Mucosa of descending colon (tissue), 3 donors: Measurements from ENCODE around the gene ARSG. TPM values are rescaled to one million over a fixed set of nuclear protein-coding genes. Genes with fewer than 3 reads are reported as not detected.

Experiments used
- ATAC-seq: fragments of 200-7000 bp; cut with Tn5 transposase; one replicate; pipeline ENCODE4 v1.9.1; 2020; ENCODE audit warnings: mild to moderate bottlenecking, moderate library complexity
- DNase-seq, 3 donors: peaks; one replicate each; pipeline ENCODE4 v3.0.0-alpha.2; 2020
- H3K36me3 ChIP-seq: fragments of 200-600 bp; one replicate; pipeline ENCODE4 v1.8.0; 2021; ENCODE audit warnings: low read depth, mild to moderate bottlenecking
- H3K4me1 ChIP-seq: fragments of 200-600 bp; one replicate; pipeline ENCODE4 v1.8.0; 2021; ENCODE audit warnings: low read depth, mild to moderate bottlenecking
- H3K4me3 ChIP-seq: fragments of 200-600 bp; one replicate; pipeline ENCODE4 v1.8.0; 2021; ENCODE audit warnings: mild to moderate bottlenecking
- H3K9me3 ChIP-seq: fragments of 200-600 bp; one replicate; pipeline ENCODE4 v1.8.0; 2021; ENCODE audit warnings: mild to moderate bottlenecking
- intact Hi-C, 2 donors: fragments of 100-400 bp; cut with DNase I in 1 of 2; cut with micrococcal nuclease in 1 of 2; formaldehyde crosslinking; loops; one replicate each; pipeline versions ENCODE4 v1.11.0 to v1.11.1; 2022; cut with DNase I, micrococcal nuclease
- total RNA-seq, 3 donors: library from RNA; stranded (reverse); fragmentation: NEBNext Ultra II Directional in 2 of 3; extraction: Animal tissue kit (Norgen Biotek cat#: 25700) in 2 of 3; gene quantifications; one replicate each; pipeline versions ENCODE4 v1.2.1 to v1.2.4, GENCODE V29; 2021 to 2023
- TF ChIP-seq, protein P1 (sequence below): fragments of 200-600 bp; IDR thresholded peaks from one replicate; pipeline ENCODE4 v1.8.0; 2022; ENCODE audit warnings: antibody characterized with exemption, mild to moderate bottlenecking
- donor health status: DM: no; HTN: no; CAD: no; lungs with moderate emphysema.
- donor health status: DM: no; HTN: no; CAD: no.
- donor health status: DM: no; HTN: yes; CAD: no.

ARSG gene
- total RNA-seq, 3 donors from 2014 or later: 1.7 to 3.1 (median 2.1) TPM

DNA sequence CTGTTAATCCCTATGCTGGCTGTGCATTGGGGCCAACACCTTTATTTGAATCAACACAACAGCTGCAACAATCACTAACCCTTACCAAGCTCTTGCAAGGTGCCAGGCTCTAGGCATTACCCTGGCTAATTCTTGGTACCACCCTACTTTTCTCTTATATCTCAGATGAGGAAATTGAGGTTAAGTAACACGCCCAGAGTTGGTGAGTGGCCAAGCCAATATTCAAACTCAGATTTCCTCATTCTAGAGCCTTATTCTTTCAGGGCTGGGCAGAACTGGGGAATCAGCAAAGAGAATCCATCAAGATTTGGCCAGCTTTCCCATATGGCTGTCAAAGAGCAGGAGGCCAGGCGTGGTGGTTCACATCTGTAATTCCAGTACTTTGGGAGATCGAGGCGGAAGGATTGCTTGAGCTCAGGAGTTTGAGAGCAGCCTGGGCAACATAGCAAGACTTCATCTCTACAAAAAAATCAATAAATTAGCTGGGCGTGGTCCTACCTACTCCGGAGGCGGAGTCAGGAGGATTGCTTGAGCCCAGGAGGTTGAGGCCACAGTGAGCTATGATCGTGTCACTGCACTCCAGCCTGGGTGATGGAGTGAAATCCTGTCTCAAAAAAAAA lies 23.7 kb downstream of the ARSG start:
- Histone ChIP-seq H3K36me3 (no peaks in the 10 kb centered on the region), H3K4me1 (no peaks in the 10 kb centered on the region), H3K4me3 (no peak overlapping the region), H3K9me3 (no peaks in the 10 kb centered on the region)
- intact Hi-C loops: no loop called here
- DNase-seq (peak in 1 of 3 donors; percentile 49), ATAC-seq (peak; percentile 57)
- TF ChIP-seq, protein P1, sequence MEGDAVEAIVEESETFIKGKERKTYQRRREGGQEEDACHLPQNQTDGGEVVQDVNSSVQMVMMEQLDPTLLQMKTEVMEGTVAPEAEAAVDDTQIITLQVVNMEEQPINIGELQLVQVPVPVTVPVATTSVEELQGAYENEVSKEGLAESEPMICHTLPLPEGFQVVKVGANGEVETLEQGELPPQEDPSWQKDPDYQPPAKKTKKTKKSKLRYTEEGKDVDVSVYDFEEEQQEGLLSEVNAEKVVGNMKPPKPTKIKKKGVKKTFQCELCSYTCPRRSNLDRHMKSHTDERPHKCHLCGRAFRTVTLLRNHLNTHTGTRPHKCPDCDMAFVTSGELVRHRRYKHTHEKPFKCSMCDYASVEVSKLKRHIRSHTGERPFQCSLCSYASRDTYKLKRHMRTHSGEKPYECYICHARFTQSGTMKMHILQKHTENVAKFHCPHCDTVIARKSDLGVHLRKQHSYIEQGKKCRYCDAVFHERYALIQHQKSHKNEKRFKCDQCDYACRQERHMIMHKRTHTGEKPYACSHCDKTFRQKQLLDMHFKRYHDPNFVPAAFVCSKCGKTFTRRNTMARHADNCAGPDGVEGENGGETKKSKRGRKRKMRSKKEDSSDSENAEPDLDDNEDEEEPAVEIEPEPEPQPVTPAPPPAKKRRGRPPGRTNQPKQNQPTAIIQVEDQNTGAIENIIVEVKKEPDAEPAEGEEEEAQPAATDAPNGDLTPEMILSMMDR: no peak

DNA sequence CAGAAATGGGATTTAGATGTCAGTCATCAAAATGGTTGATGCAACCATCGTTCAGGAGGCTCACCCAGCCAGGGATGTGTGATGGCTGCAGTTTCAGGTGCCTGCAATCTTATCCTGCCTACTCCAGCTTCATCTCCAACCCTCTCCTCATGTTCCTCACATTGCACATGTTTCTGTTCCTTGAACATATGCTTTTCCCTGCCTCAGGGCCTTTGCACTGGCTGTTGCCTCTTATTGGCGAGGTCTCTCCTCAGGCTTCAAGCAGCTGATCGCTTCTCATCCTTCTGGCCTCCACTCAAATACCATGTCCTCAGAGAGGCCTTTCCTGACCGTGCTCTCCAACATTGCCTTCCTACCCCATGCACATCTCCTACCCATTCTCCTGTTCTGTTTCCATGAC lies 24.6 kb downstream of the ARSG start:
- no peaks in the 10 kb centered on the region for H3K4me1 ChIP-seq
- no peaks in the 10 kb centered on the region for H3K36me3 ChIP-seq
- no peaks in the 10 kb centered on the region for H3K9me3 ChIP-seq
- H3K4me3 ChIP-seq: no peak overlapping the region
- DNase-seq (no peak), ATAC-seq (no peak)
- TF ChIP-seq, protein P1: no peak
- intact Hi-C loops: no loop called here

DNA sequence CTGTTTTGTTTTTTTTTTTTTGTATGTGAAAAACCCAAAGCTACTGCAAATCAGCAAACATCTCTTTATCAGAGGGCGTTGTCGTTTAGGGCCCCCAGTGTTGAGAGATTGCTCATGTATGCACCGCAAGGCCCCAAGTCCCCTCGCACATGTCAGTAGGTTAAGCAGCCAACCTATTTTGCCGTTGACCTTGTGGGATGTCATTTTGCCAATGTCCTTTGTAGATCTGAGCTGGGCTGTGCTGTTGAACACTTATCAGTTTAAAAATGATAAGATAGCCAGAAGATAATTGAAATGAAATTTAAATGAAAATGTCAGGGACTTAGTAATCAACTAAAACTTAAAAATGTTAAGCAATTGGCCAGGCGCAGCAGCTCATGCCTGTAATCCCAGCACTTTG lies 26.2 kb downstream of the ARSG start:
- Histone ChIP-seq H3K4me3 (no peak overlapping the region), H3K4me1 (no peaks in the 10 kb centered on the region), H3K9me3 (no peaks in the 10 kb centered on the region), H3K36me3 (no peaks in the 10 kb centered on the region)
- no peak for DNase-seq
- intact Hi-C loops: no loop called here
- TF ChIP-seq, protein P1: no peak
- ATAC-seq: no peak

DNA sequence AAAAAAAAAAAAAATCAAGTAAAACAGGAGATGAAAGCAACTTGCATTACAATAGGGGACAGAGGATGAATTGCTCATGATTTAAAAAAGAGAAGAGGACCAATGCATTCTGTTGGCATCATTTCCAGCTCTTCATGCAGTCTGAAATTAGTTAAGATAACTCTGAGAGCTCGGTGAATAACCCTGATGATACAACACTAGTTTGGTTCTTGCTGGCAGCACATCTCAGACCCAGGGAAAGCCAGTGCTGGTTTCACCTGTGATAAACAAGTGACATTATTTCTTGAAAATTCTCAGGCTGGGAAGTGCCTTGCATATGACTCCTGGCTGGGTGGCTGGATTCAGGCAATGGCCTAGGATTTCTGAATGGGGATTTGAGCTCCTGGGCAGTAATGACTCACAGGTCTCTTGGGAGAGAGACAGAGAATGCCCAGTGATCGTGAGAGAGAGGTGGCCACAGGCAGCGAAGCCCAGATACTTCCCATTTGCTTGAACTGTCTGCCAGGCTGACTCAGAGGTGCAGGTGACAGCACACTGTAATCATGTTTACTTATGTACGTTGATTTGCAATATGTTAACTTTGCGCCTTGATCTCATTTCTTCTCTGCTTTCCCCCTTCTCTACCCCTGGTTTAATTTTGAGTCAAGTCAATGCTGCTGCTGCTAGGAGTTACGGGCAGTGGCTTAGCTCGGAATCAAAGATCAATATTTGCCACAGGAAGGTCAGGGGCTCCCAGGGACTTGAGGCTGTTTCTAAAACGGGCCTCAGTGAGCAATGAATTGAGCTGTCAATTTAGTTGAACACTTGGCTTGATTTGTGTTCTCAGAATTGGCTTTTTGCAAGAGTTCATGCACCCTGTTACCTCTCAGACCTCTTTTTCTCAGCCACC lies 27.1 kb downstream of the ARSG start:
- DNase-seq: no peak
- peak; percentile 25 for ATAC-seq
- Histone ChIP-seq H3K36me3 (no peaks in the 10 kb centered on the region), H3K4me3 (no peak overlapping the region), H3K4me1 (no peaks in the 10 kb centered on the region), H3K9me3 (no peaks in the 10 kb centered on the region)
- TF ChIP-seq, protein P1: no peak
- intact Hi-C loops: no loop called here

DNA sequence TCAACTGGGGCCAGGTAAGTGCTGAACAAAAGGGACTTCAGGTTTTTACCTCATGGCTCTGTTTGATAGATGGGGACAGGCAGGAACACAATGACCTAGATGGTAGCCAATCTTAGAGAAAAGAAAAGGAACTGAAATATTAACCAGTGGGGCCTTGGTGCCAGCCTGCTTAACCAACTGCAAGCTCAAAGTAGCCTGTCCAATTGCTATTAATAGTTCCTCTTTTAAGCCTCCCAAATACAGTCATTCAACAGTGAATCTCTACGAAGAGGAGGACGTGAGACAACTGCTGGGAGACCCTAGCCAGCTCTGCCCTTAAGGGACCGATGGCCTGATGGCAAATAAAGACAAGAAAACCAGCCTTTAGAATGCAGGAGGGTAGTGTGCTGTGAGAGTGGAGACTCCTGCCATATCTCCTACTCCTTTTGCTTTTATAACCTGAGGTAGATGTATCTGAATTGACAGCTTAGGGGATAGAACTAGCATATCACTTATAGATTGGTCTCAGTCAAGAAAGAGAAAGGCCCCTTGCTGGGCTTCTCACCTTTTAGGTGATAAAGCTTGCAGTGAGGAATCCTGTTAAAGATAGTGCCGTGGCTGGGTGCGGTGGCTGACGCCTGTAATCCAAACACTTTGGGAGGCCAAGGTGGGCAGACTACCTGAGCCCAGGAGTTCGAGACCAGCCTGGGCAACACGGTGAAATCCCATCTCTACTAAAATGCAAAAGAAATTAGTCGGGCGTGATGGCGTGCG lies 28.3 kb downstream of the ARSG start:
- no peak overlapping the region for H3K4me3 ChIP-seq
- H3K4me1 ChIP-seq: no peaks in the 10 kb centered on the region
- DNase-seq (no peak), ATAC-seq (no peak)
- intact Hi-C loops: no loop called here
- TF ChIP-seq, protein P1: no peak
- H3K36me3 ChIP-seq: no peaks in the 10 kb centered on the region
- no peaks in the 10 kb centered on the region for H3K9me3 ChIP-seq
